ENCODE results near the gene SYCE3.

GRCh38 chr22:50577697-50577986, 14.9 kb upstream of the SYCE3 start:
- TF ChIP-seq POLR2A (IDR thresholded peaks at IDR 0.05; ENCODE audit: low read depth) (no peak), EP300 (IDR thresholded peaks at IDR 0.05) (no peak), CTCF (IDR thresholded peaks at IDR 0.05) (no peak), POLR2AphosphoS5 (IDR thresholded peaks at IDR 0.05) (no peak)
